HL-60 (cell line): ENCODE results near the gene MAP3K4.

Experiments
- DNase-seq, 2 experiments: peaks; one replicate each; pipeline ENCODE4 v3.0.0-alpha.2; 2010 to 2020; ENCODE audit warnings: low read depth in 1 of 2, low spot score in 1 of 2
- H3K27ac ChIP-seq: fragments of 250-450 bp; sonication (Bioruptor Pico); replicated peaks from 2 replicates; pipeline ENCODE4 v1.5.1; 2020; ENCODE audit warnings: mild to moderate bottlenecking, moderate library complexity
- H3K27me3 ChIP-seq: fragments of 250-450 bp; sonication (Bioruptor Pico); 2 replicates; pipeline ENCODE4 v1.5.1; 2021; ENCODE audit warnings: mild to moderate bottlenecking, moderate library complexity; ENCODE audit not compliant: insufficient read depth, poor library complexity, severe bottlenecking
- H3K4me3 ChIP-seq: replicated peaks from 2 replicates; pipeline ENCODE4 v1.5.1; 2011; ENCODE audit warnings: mild to moderate bottlenecking, control low read depth, low read length; ENCODE audit not compliant: insufficient read depth
- CTCF ChIP-seq: IDR thresholded peaks from one replicate; pipeline ENCODE4 v1.5.1; 2011; ENCODE audit warnings: low read length, control low read depth, inconsistent platforms; ENCODE audit not compliant: insufficient read depth
- GABPA ChIP-seq: IDR thresholded peaks from 2 replicates; pipeline ENCODE4 v1.6.1; 2012; ENCODE audit warnings: low read depth
- POLR2AphosphoS5 ChIP-seq: IDR thresholded peaks from 2 replicates; pipeline ENCODE4 v1.6.1; 2012; ENCODE audit warnings: low read depth
- REST ChIP-seq: IDR thresholded peaks from 2 replicates; pipeline ENCODE4 v1.6.1; 2012; ENCODE audit warnings: low read depth; ENCODE audit not compliant: insufficient replicate concordance
- SPI1 ChIP-seq: IDR thresholded peaks from 2 replicates; pipeline ENCODE4 v1.6.1; 2012; ENCODE audit warnings: low read depth, mild to moderate bottlenecking, borderline replicate concordance

MAP3K4 gene

GRCh38 chr6:161068321-161068741 lies 76.8 kb downstream of the MAP3K4 start:
- DNase-seq = no peak
- H3K27me3 ChIP-seq = no peaks in the 10 kb centered on the region
- no peak overlapping the region for H3K27ac ChIP-seq
- no peak overlapping the region for H3K4me3 ChIP-seq
- TF ChIP-seq POLR2AphosphoS5 = no peak
- no peak for TF ChIP-seq SPI1
- no peak for TF ChIP-seq CTCF
- TF ChIP-seq GABPA = no peak
- TF ChIP-seq REST = no peak

- H3K4me3 ChIP-seq = no peak overlapping the region
- no peak for TF ChIP-seq SPI1
- no peak for TF ChIP-seq POLR2AphosphoS5
- TF ChIP-seq REST = no peak
- TF ChIP-seq CTCF = no peak
- TF ChIP-seq GABPA = no peak
- no peak overlapping the region for H3K27ac ChIP-seq
- no peak for DNase-seq
- H3K27me3 ChIP-seq = no peaks in the 10 kb centered on the region
Observed at GRCh38 chr6:161073930-161074329, 82.4 kb downstream of the MAP3K4 start.

GRCh38 chr6:161074496-161075121 lies 83.0 kb downstream of the MAP3K4 start:
- Histone ChIP-seq H3K27ac (no peak overlapping the region), H3K27me3 (no peaks in the 10 kb centered on the region), H3K4me3 (no peak overlapping the region)
- DNase-seq = no peak
- no peak for TF ChIP-seq GABPA
- TF ChIP-seq CTCF = no peak
- no peak for TF ChIP-seq POLR2AphosphoS5
- TF ChIP-seq SPI1 = no peak
- TF ChIP-seq REST = no peak
